Keratinocyte (primary cell): ENCODE measurements around the gene MET.

Experiments
- CTCF ChIP-seq, 3 experiments: IDR thresholded peaks in 1 of 3; conservative IDR thresholded peaks in 1 of 3; optimal IDR thresholded peaks in 1 of 3; 2 replicates in 2 of 3; 3 replicates in 1 of 3; pipeline versions ENCODE3 to v1.5.1; 2011; ENCODE audit warnings: low read length in 3 of 3, mild to moderate bottlenecking in 3 of 3, moderate library complexity in 2 of 3, control low read depth in 1 of 3, inconsistent platforms in 1 of 3; ENCODE audit not compliant: insufficient read depth in 2 of 3; ENCODE audit errors: extremely low read depth in 1 of 3
- EZH2 ChIP-seq: IDR thresholded peaks from one replicate; pipeline ENCODE4 v1.6.1; 2012; ENCODE audit warnings: inconsistent platforms, mild to moderate bottlenecking, low read length, moderate library complexity

GRCh38 chr7:116689790-116690259 lies 17.8 kb downstream of the MET start:
- no peak for TF ChIP-seq CTCF (optimal IDR thresholded peaks at IDR 0.05 in 1 of 3, IDR thresholded peaks at IDR 0.05 in 1 of 3, conservative IDR thresholded peaks at IDR 0.05 in 1 of 3; ENCODE audit: extremely low read depth in 1 of 3, insufficient read depth in 2 of 3, low read length in 3 of 3)
- TF ChIP-seq EZH2, result no peak
